ENCODE results near the gene OTOP3.

DNA sequence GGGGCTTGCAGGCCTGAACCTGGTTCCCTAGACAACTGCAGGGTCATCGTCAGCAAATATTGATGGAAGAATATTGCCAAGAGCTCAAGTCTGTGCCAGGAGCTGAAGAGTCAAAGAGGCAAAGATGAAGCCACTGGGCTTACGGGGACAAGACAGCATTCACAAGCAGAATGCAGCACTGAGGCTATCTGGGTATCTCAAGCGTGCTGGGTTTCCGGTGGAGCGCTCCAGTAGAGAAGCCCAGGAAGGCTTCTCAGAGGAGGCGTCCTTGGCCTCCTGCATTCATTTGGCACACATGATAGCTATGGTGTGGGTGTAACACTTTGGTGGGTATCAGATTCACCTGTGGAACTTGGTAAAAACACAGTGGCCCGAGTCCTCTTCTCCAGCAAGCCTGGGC, 45.1 kb upstream of the OTOP3 start:
- TF ChIP-seq POLR2A (IDR thresholded peaks at IDR 0.05) (no peak), POLR2AphosphoS5 (IDR thresholded peaks at IDR 0.05; ENCODE audit: insufficient read depth in 1 of 2, low read depth in 1 of 2) (no peak)
- TF ChIP-seq, protein P1, sequence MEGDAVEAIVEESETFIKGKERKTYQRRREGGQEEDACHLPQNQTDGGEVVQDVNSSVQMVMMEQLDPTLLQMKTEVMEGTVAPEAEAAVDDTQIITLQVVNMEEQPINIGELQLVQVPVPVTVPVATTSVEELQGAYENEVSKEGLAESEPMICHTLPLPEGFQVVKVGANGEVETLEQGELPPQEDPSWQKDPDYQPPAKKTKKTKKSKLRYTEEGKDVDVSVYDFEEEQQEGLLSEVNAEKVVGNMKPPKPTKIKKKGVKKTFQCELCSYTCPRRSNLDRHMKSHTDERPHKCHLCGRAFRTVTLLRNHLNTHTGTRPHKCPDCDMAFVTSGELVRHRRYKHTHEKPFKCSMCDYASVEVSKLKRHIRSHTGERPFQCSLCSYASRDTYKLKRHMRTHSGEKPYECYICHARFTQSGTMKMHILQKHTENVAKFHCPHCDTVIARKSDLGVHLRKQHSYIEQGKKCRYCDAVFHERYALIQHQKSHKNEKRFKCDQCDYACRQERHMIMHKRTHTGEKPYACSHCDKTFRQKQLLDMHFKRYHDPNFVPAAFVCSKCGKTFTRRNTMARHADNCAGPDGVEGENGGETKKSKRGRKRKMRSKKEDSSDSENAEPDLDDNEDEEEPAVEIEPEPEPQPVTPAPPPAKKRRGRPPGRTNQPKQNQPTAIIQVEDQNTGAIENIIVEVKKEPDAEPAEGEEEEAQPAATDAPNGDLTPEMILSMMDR (IDR thresholded peaks at IDR 0.05), result no peak
